ENCODE measurements around the gene ABLIM2.

GRCh38 chr4:7993671-7994070, 164.9 kb downstream of the ABLIM2 start:
- no peak for TF ChIP-seq POLR2A (IDR thresholded peaks at IDR 0.05)
- TF ChIP-seq CTCF (IDR thresholded peaks at IDR 0.05) = no peak
- no peak for TF ChIP-seq POLR2AphosphoS5 (IDR thresholded peaks at IDR 0.05)
